ENCODE measurements around the gene MON2.

- no peak for TF ChIP-seq CTCF (IDR thresholded peaks at IDR 0.05)
- TF ChIP-seq EP300 (IDR thresholded peaks at IDR 0.05) = no peak
- TF ChIP-seq POLR2A (IDR thresholded peaks at IDR 0.05) = no peak
Measured at GRCh38 chr12:62517887-62518286, 51.3 kb downstream of the MON2 start.

All from stomach (tissue), 4 donors.